Endothelial cell (in vitro differentiated cells): Measurements from ENCODE around the gene DRC7. TPM values are rescaled to one million over a fixed set of nuclear protein-coding genes. Genes with fewer than 3 reads are reported as not detected.

Source experiments
- DNase-seq: peaks from one replicate; pipeline ENCODE4 v3.0.0; 2021; ENCODE audit warnings: low spot score
- H3K27ac Mint-ChIP-seq: one replicate; pipeline ENCODE4 v1.8.0; 2021; ENCODE audit warnings: mixed read lengths, inconsistent platforms; ENCODE audit not compliant: unreplicated experiment
- H3K27me3 Mint-ChIP-seq: one replicate; pipeline ENCODE4 v1.8.0; 2021; ENCODE audit warnings: mild to moderate bottlenecking, moderate library complexity, mixed read lengths, inconsistent platforms; ENCODE audit not compliant: unreplicated experiment
- H3K36me3 Mint-ChIP-seq: one replicate; pipeline ENCODE4 v1.8.0; 2021; ENCODE audit warnings: mild to moderate bottlenecking, low read depth, mixed read lengths, inconsistent platforms; ENCODE audit not compliant: unreplicated experiment
- H3K4me1 Mint-ChIP-seq: one replicate; pipeline ENCODE4 v1.8.0; 2021; ENCODE audit warnings: mild to moderate bottlenecking, mixed read lengths, inconsistent platforms; ENCODE audit not compliant: unreplicated experiment
- H3K4me3 Mint-ChIP-seq: one replicate; pipeline ENCODE4 v1.8.0; 2021; ENCODE audit warnings: mild to moderate bottlenecking, mixed read lengths, inconsistent platforms; ENCODE audit not compliant: unreplicated experiment
- H3K9me3 Mint-ChIP-seq: one replicate; pipeline ENCODE4 v1.8.0; 2021; ENCODE audit warnings: mixed read lengths, inconsistent platforms; ENCODE audit not compliant: unreplicated experiment
- CTCF ChIP-seq: fragments of 200-600 bp; sonication (generic); IDR thresholded peaks from one replicate; pipeline ENCODE4 v1.5.0; 2021; ENCODE audit warnings: antibody characterized with exemption; ENCODE audit not compliant: unreplicated experiment
- total RNA-seq: library from RNA; stranded (reverse); fragmentation: NEBNext Ultra II Directional; extraction: Animal tissue kit (Norgen Biotek cat#: 25700); gene quantifications from one replicate; pipeline ENCODE4 v1.2.1, GENCODE V29; 2021; ENCODE audit not compliant: unreplicated experiment

DRC7 gene
- total RNA-seq, 1 donor from 2014 or later: 1.8 TPM

DNA sequence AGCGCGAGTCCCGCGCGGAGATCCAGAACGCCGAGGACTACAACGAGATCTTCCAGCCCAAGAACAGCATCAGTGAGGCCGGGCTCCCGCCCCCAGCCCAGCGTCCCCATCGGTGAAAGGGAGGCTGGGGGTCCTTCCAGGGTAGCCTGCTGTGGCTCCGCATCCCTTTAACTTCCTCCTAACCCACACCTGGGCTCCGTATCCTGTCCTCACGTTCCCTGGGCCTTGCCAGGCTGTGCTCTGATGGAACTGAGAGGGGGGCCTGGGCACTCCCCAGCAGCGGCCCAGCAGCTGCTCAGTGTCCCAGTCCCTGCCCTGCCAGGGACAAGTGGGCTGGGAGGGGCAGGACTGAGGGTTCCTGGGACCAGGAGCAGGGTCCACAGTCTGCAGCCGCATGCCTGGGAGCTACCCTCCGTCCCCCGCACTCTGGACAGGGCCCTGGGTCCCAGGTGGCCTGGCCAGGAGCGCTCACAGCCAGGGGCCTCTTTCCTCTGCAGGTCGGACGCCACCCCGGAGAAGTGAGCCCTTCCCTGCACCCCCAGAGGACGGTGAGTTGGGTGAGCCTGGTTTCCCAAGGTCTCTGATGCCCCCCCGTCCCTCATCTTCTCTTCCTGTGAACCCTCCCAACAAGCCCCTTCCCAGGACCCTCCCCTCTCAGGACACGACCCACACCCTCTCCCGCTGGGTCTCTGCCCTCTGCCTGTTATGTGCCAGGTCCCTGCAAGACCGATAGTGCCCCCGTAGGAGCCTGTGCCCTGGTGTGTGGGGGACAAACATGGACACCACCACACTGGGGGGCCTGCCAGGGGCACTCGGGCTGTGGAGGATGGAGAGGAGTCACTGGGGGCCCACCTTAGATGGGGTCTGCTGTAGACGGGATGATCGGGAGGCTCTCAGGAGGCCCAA lies 59.1 kb downstream of the DRC7 start:
- Mint-ChIP-seq H3K27me3 (peaks cover 18% of the 10 kb centered on the region), H3K4me1 (no peaks in the 10 kb centered on the region), H3K27ac (no peak overlapping the region), H3K9me3 (no peaks in the 10 kb centered on the region), H3K36me3 (peaks cover 24% of the 10 kb centered on the region), H3K4me3 (no peak overlapping the region)
- DNase-seq: no peak
- TF ChIP-seq CTCF: no peak

DNA sequence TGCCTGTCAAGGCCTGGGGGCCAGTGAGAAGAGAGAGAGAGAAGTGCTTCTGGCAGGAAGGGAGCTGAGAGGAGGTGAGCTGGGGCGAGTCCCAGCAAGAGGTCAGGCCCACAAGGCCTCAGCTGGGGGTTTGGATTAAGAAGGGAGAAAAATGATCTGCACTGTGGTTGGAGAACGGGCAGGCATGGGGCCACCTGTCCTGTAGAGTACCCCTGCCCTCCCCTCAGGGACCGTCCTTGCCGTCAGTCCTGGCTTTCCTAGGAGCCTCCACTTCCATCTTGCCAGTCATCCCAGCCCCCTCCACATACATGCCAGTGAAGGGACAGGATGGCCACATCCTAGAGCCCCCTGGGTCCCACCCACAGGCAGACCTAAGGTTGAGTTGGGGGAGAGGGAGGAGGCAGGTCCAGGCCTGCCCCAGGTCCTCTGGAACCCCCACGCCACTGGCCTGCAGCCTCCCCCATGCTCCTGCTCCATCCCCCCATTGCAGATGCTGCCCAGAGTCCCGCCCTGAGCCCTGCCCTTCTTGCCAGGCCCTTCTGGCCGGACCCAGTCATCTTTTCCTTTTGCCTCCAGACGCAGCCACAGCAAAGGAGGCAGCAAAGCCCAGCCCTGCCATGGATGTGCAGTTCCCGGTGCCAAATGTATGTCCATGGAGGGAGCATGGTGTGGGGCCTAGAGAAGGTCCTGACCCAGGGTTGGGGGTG lies 59.9 kb downstream of the DRC7 start:
- peaks cover 22% of the 10 kb centered on the region for H3K36me3 Mint-ChIP-seq
- DNase-seq: no peak
- no peaks in the 10 kb centered on the region for H3K4me1 Mint-ChIP-seq
- H3K27ac Mint-ChIP-seq: no peak overlapping the region
- TF ChIP-seq CTCF: no peak
- H3K4me3 Mint-ChIP-seq: no peak overlapping the region
- no peaks in the 10 kb centered on the region for H3K9me3 Mint-ChIP-seq
- peaks cover 18% of the 10 kb centered on the region for H3K27me3 Mint-ChIP-seq

- Mint-ChIP-seq H3K36me3 (peaks cover 22% of the 10 kb centered on the region), H3K27ac (no peak overlapping the region), H3K4me3 (no peak overlapping the region), H3K4me1 (no peaks in the 10 kb centered on the region), H3K9me3 (no peaks in the 10 kb centered on the region), H3K27me3 (peaks cover 17% of the 10 kb centered on the region)
- no peak for DNase-seq
- TF ChIP-seq CTCF: no peak
Observed at GRCh38 chr16:57755061-57755684, 60.6 kb downstream of the DRC7 start.

DNA sequence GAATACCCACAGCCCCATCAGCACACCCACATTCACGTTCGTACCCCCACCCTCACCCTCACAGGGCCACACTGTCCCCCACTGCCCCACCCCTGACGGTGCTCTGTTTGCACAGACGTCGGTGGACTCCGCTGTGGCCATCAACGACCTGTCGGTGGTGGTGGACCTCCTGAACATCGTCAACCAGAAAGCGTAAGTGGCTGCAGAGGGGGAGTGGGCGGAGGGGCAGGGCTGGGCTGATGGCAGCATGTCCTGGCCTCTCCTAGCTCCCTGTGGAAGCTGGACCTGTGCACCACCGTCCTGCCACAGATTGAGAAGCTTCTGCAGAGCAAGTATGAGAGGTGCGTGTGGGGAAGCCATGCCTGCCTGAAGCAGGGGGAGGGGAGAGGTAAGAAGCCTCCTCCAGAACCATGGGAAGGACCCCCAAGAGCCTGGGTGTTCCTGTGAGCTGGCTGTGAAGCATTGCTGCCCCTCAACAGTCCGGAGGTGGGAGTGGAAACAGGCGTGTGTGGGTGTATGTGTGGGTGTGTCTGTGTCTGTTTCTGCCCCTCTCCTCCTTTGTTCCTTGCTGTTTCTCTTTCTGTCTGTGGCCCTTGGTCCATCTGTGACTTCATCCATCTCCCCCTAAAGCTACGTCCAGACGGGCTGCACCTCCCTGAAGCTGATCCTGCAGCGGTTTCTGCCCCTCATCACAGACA lies 61.3 kb downstream of the DRC7 start:
- peaks cover 12% of the 10 kb centered on the region for H3K27me3 Mint-ChIP-seq
- H3K27ac Mint-ChIP-seq: no peak overlapping the region
- H3K36me3 Mint-ChIP-seq: peaks cover 18% of the 10 kb centered on the region
- H3K9me3 Mint-ChIP-seq: no peaks in the 10 kb centered on the region
- H3K4me1 Mint-ChIP-seq: no peaks in the 10 kb centered on the region
- no peak for TF ChIP-seq CTCF
- no peak overlapping the region for H3K4me3 Mint-ChIP-seq
- no peak for DNase-seq
